Suprapubic skin (tissue), 4 donors: ENCODE results near the gene CAPZA3.

Experiments
- POLR2A ChIP-seq, 2 donors: fragments of 450-650 bp; IDR thresholded peaks; one replicate each; pipeline ENCODE4 v1.6.1; 2017; ENCODE audit warnings: antibody characterized with exemption in 2 of 2, mild to moderate bottlenecking in 2 of 2, moderate library complexity in 2 of 2
- POLR2AphosphoS5 ChIP-seq, 3 donors: sonication (generic); formaldehyde crosslinking; IDR thresholded peaks; one replicate each; pipeline ENCODE4 v1.6.1; 2017; ENCODE audit warnings: antibody characterized with exemption in 3 of 3

GRCh38 chr12:18700271-18700670 is 37.6 kb upstream of the CAPZA3 start:
- TF ChIP-seq POLR2AphosphoS5 (IDR thresholded peaks at IDR 0.05) (no peak), POLR2A (IDR thresholded peaks at IDR 0.05) (no peak)
